PC-9 (cell line): ENCODE measurements around the gene GJB1.

Source experiments
- CTCF ChIP-seq: fragments of 200-600 bp; sonication (generic); conservative IDR thresholded peaks from 2 replicates; pipeline ENCODE4 v1.6.1; 2017; ENCODE audit warnings: mixed run types, antibody characterized with exemption, mild to moderate bottlenecking, moderate library complexity
- EZH2 ChIP-seq: fragments of 200-600 bp; sonication (generic); IDR thresholded peaks from 2 replicates; pipeline ENCODE4 v1.8.0; 2017; ENCODE audit warnings: antibody characterized with exemption, low read depth

DNA sequence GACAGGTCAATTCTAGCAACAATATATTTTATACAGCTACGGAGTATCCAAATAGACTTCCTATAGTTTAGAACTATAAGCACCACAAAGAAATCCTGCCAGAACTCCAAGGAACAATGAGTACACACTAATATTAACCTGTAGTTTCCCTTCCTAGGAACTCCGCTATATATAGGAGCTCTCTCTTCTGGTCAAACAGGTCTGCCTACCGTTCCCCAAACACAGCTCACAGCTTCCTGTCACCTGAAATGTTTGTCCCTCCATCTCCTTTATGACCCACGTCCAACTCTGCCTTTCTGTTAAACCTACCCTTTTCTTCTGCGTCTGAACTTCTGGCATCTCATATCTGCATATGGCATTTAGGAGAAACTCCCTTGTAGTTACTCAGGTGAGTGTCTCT, 10.5 kb upstream of the GJB1 start:
- TF ChIP-seq CTCF (no peak), EZH2 (no peak)
